ENCODE measurements around the gene FGF6.

Gene FGF6

GRCh38 chr12:4435537-4435936 is 10.1 kb downstream of the FGF6 start:
- H3K36me3 ChIP-seq (ENCODE audit: control insufficient read depth in 1 of 2, insufficient read depth in 2 of 2, low read length in 2 of 2), result no peaks in the 10 kb centered on the region
- H3K9ac ChIP-seq (ENCODE audit: low read depth in 1 of 2, low read length in 2 of 2), result no peak overlapping the region
- H3K9me3 ChIP-seq (ENCODE audit: control insufficient read depth in 1 of 2, low read length in 2 of 2), result no peaks in the 10 kb centered on the region
- H3K4me1 ChIP-seq (ENCODE audit: control insufficient read depth in 1 of 2, insufficient read depth in 2 of 2, low read length in 2 of 2), result peaks cover 0 to 3% of the 10 kb centered on the region in 2 donors
- no peak overlapping the region for H3K4me3 ChIP-seq (ENCODE audit: low read depth in 1 of 2, low read length in 2 of 2)
- no peak overlapping the region for H3K27ac ChIP-seq (ENCODE audit: low read depth, low read length)
- peaks cover 4% of the 10 kb centered on the region in 2 donors for H3K27me3 ChIP-seq (ENCODE audit: control insufficient read depth in 1 of 2, insufficient read depth in 2 of 2, low read length in 2 of 2)

GRCh38 chr12:4434706-4435425 is 10.7 kb downstream of the FGF6 start:
- Histone ChIP-seq H3K27ac (ENCODE audit: low read depth, low read length) (no peak overlapping the region), H3K4me3 (ENCODE audit: low read depth in 1 of 2, low read length in 2 of 2) (no peak overlapping the region)

GRCh38 chr12:4434301-4434700 is 11.3 kb downstream of the FGF6 start:
- Histone ChIP-seq H3K9ac (ENCODE audit: low read depth in 1 of 2, low read length in 2 of 2) (no peak overlapping the region), H3K4me3 (ENCODE audit: low read depth in 1 of 2, low read length in 2 of 2) (no peak overlapping the region), H3K27me3 (ENCODE audit: control insufficient read depth in 1 of 2, insufficient read depth in 2 of 2, low read length in 2 of 2) (peaks cover 0 to 4% of the 10 kb centered on the region in 2 donors), H3K36me3 (ENCODE audit: control insufficient read depth in 1 of 2, insufficient read depth in 2 of 2, low read length in 2 of 2) (no peaks in the 10 kb centered on the region), H3K4me1 (ENCODE audit: control insufficient read depth in 1 of 2, insufficient read depth in 2 of 2, low read length in 2 of 2) (peaks cover 0 to 3% of the 10 kb centered on the region in 2 donors), H3K27ac (ENCODE audit: low read depth, low read length) (no peak overlapping the region), H3K9me3 (ENCODE audit: control insufficient read depth in 1 of 2, low read length in 2 of 2) (no peaks in the 10 kb centered on the region)

More at GRCh38 chr12:4434706-4435425, 10.7 kb downstream of the FGF6 start:
- no peaks in the 10 kb centered on the region for H3K9me3 ChIP-seq (ENCODE audit: control insufficient read depth in 1 of 2, low read length in 2 of 2)
- peaks cover 0 to 4% of the 10 kb centered on the region in 2 donors for H3K27me3 ChIP-seq (ENCODE audit: control insufficient read depth in 1 of 2, insufficient read depth in 2 of 2, low read length in 2 of 2)
- H3K4me1 ChIP-seq (ENCODE audit: control insufficient read depth in 1 of 2, insufficient read depth in 2 of 2, low read length in 2 of 2), result peaks cover 0 to 3% of the 10 kb centered on the region in 2 donors
- H3K9ac ChIP-seq (ENCODE audit: low read depth in 1 of 2, low read length in 2 of 2), result no peak overlapping the region
- no peaks in the 10 kb centered on the region for H3K36me3 ChIP-seq (ENCODE audit: control insufficient read depth in 1 of 2, insufficient read depth in 2 of 2, low read length in 2 of 2)

- no peaks in the 10 kb centered on the region for H3K9me3 ChIP-seq (ENCODE audit: control insufficient read depth in 1 of 2, low read length in 2 of 2)
- no peak overlapping the region for H3K4me3 ChIP-seq (ENCODE audit: low read depth in 1 of 2, low read length in 2 of 2)
- no peak overlapping the region for H3K9ac ChIP-seq (ENCODE audit: low read depth in 1 of 2, low read length in 2 of 2)
Measured at GRCh38 chr12:4433745-4434058, 11.9 kb downstream of the FGF6 start.

GRCh38 chr12:4432878-4433744 is 12.5 kb downstream of the FGF6 start:
- no peak overlapping the region for H3K27ac ChIP-seq (ENCODE audit: low read depth, low read length)
- H3K4me3 ChIP-seq (ENCODE audit: low read depth in 1 of 2, low read length in 2 of 2), result no peak overlapping the region
- H3K4me1 ChIP-seq (ENCODE audit: control insufficient read depth in 1 of 2, insufficient read depth in 2 of 2, low read length in 2 of 2), result peaks cover 0 to 3% of the 10 kb centered on the region in 2 donors
- H3K9me3 ChIP-seq (ENCODE audit: control insufficient read depth in 1 of 2, low read length in 2 of 2), result no peaks in the 10 kb centered on the region
- H3K27me3 ChIP-seq (ENCODE audit: control insufficient read depth in 1 of 2, insufficient read depth in 2 of 2, low read length in 2 of 2), result peaks cover 0 to 4% of the 10 kb centered on the region in 2 donors
- no peaks in the 10 kb centered on the region for H3K36me3 ChIP-seq (ENCODE audit: control insufficient read depth in 1 of 2, insufficient read depth in 2 of 2, low read length in 2 of 2)
- no peak overlapping the region for H3K9ac ChIP-seq (ENCODE audit: low read depth in 1 of 2, low read length in 2 of 2)

More at GRCh38 chr12:4433745-4434058, 11.9 kb downstream of the FGF6 start:
- peaks cover 0 to 3% of the 10 kb centered on the region in 2 donors for H3K4me1 ChIP-seq (ENCODE audit: control insufficient read depth in 1 of 2, insufficient read depth in 2 of 2, low read length in 2 of 2)
- H3K27me3 ChIP-seq (ENCODE audit: control insufficient read depth in 1 of 2, insufficient read depth in 2 of 2, low read length in 2 of 2), result peaks cover 0 to 4% of the 10 kb centered on the region in 2 donors
- H3K27ac ChIP-seq (ENCODE audit: low read depth, low read length), result no peak overlapping the region
- no peaks in the 10 kb centered on the region for H3K36me3 ChIP-seq (ENCODE audit: control insufficient read depth in 1 of 2, insufficient read depth in 2 of 2, low read length in 2 of 2)

GRCh38 chr12:4431866-4432265 is 13.7 kb downstream of the FGF6 start:
- H3K9ac ChIP-seq (ENCODE audit: low read depth in 1 of 2, low read length in 2 of 2), result no peak overlapping the region
- peaks cover 0 to 4% of the 10 kb centered on the region in 2 donors for H3K27me3 ChIP-seq (ENCODE audit: control insufficient read depth in 1 of 2, insufficient read depth in 2 of 2, low read length in 2 of 2)

GRCh38 chr12:4431436-4431835 is 14.2 kb downstream of the FGF6 start:
- Histone ChIP-seq H3K4me3 (ENCODE audit: low read depth in 1 of 2, low read length in 2 of 2) (no peak overlapping the region), H3K4me1 (ENCODE audit: control insufficient read depth in 1 of 2, insufficient read depth in 2 of 2, low read length in 2 of 2) (peaks cover 0 to 3% of the 10 kb centered on the region in 2 donors), H3K9me3 (ENCODE audit: control insufficient read depth in 1 of 2, low read length in 2 of 2) (no peaks in the 10 kb centered on the region), H3K27ac (ENCODE audit: low read depth, low read length) (no peak overlapping the region), H3K27me3 (ENCODE audit: control insufficient read depth in 1 of 2, insufficient read depth in 2 of 2, low read length in 2 of 2) (peaks cover 0 to 4% of the 10 kb centered on the region in 2 donors), H3K36me3 (ENCODE audit: control insufficient read depth in 1 of 2, insufficient read depth in 2 of 2, low read length in 2 of 2) (no peaks in the 10 kb centered on the region), H3K9ac (ENCODE audit: low read depth in 1 of 2, low read length in 2 of 2) (no peak overlapping the region)

More at GRCh38 chr12:4431866-4432265, 13.7 kb downstream of the FGF6 start:
- peaks cover 0 to 3% of the 10 kb centered on the region in 2 donors for H3K4me1 ChIP-seq (ENCODE audit: control insufficient read depth in 1 of 2, insufficient read depth in 2 of 2, low read length in 2 of 2)
- H3K36me3 ChIP-seq (ENCODE audit: control insufficient read depth in 1 of 2, insufficient read depth in 2 of 2, low read length in 2 of 2), result no peaks in the 10 kb centered on the region
- H3K4me3 ChIP-seq (ENCODE audit: low read depth in 1 of 2, low read length in 2 of 2), result no peak overlapping the region
- no peak overlapping the region for H3K27ac ChIP-seq (ENCODE audit: low read depth, low read length)
- H3K9me3 ChIP-seq (ENCODE audit: control insufficient read depth in 1 of 2, low read length in 2 of 2), result no peaks in the 10 kb centered on the region

GRCh38 chr12:4424422-4424821 is 21.2 kb downstream of the FGF6 start:
- Histone ChIP-seq H3K27me3 (ENCODE audit: control insufficient read depth in 1 of 2, insufficient read depth in 2 of 2, low read length in 2 of 2) (no peaks in the 10 kb centered on the region), H3K4me3 (ENCODE audit: low read depth in 1 of 2, low read length in 2 of 2) (no peak overlapping the region)

GRCh38 chr12:4423528-4424195 is 22.0 kb downstream of the FGF6 start:
- Histone ChIP-seq H3K4me1 (ENCODE audit: control insufficient read depth in 1 of 2, insufficient read depth in 2 of 2, low read length in 2 of 2) (peaks cover 0 to 4% of the 10 kb centered on the region in 2 donors), H3K27ac (ENCODE audit: low read depth, low read length) (no peak overlapping the region)

More at GRCh38 chr12:4424422-4424821, 21.2 kb downstream of the FGF6 start:
- Histone ChIP-seq H3K27ac (ENCODE audit: low read depth, low read length) (no peak overlapping the region), H3K9ac (ENCODE audit: low read depth in 1 of 2, low read length in 2 of 2) (no peak overlapping the region), H3K4me1 (ENCODE audit: control insufficient read depth in 1 of 2, insufficient read depth in 2 of 2, low read length in 2 of 2) (peaks cover 0 to 4% of the 10 kb centered on the region in 2 donors), H3K9me3 (ENCODE audit: control insufficient read depth in 1 of 2, low read length in 2 of 2) (no peaks in the 10 kb centered on the region), H3K36me3 (ENCODE audit: control insufficient read depth in 1 of 2, insufficient read depth in 2 of 2, low read length in 2 of 2) (no peaks in the 10 kb centered on the region)

GRCh38 chr12:4422985-4423384 is 22.6 kb downstream of the FGF6 start:
- Histone ChIP-seq H3K9me3 (ENCODE audit: control insufficient read depth in 1 of 2, low read length in 2 of 2) (no peaks in the 10 kb centered on the region), H3K36me3 (ENCODE audit: control insufficient read depth in 1 of 2, insufficient read depth in 2 of 2, low read length in 2 of 2) (no peaks in the 10 kb centered on the region), H3K27ac (ENCODE audit: low read depth, low read length) (no peak overlapping the region), H3K4me3 (ENCODE audit: low read depth in 1 of 2, low read length in 2 of 2) (no peak overlapping the region), H3K27me3 (ENCODE audit: control insufficient read depth in 1 of 2, insufficient read depth in 2 of 2, low read length in 2 of 2) (no peaks in the 10 kb centered on the region), H3K4me1 (ENCODE audit: control insufficient read depth in 1 of 2, insufficient read depth in 2 of 2, low read length in 2 of 2) (peaks cover 0 to 4% of the 10 kb centered on the region in 2 donors), H3K9ac (ENCODE audit: low read depth in 1 of 2, low read length in 2 of 2) (no peak overlapping the region)

More at GRCh38 chr12:4423528-4424195, 22.0 kb downstream of the FGF6 start:
- Histone ChIP-seq H3K9me3 (ENCODE audit: control insufficient read depth in 1 of 2, low read length in 2 of 2) (no peaks in the 10 kb centered on the region), H3K9ac (ENCODE audit: low read depth in 1 of 2, low read length in 2 of 2) (no peak overlapping the region), H3K36me3 (ENCODE audit: control insufficient read depth in 1 of 2, insufficient read depth in 2 of 2, low read length in 2 of 2) (no peaks in the 10 kb centered on the region), H3K27me3 (ENCODE audit: control insufficient read depth in 1 of 2, insufficient read depth in 2 of 2, low read length in 2 of 2) (no peaks in the 10 kb centered on the region), H3K4me3 (ENCODE audit: low read depth in 1 of 2, low read length in 2 of 2) (no peak overlapping the region)

Measured in duodenal mucosa (tissue), 2 donors.